Activated CD4-positive, alpha-beta T cell treated with anti-CD3 and anti-CD28 coated beads, Interleukin-2, amount 10 ng/mL, durations not matched to agents 7 days and 5 days (primary cell): ENCODE data around the gene MLLT11. TPM values are rescaled to one million over a fixed set of nuclear protein-coding genes. Genes with fewer than 3 reads are reported as not detected.

ENCODE experiments used
- CTCF ChIA-PET: fragments of 350-600 bp; sonication (Branson Sonifier 250); formaldehyde crosslinking; loops from one replicate; lab custom pipeline; 2021; ENCODE audit warnings: antibody characterized with exemption; lab: Charles Lee
- POLR2A ChIA-PET: fragments of 350-600 bp; sonication (Branson Sonifier 250); formaldehyde crosslinking; loops from one replicate; lab custom pipeline; 2021; ENCODE audit warnings: antibody characterized with exemption; lab: Charles Lee
- DNase-seq: peaks from one replicate; pipeline ENCODE4 v3.0.0-alpha.2; 2020
- H3K27ac Mint-ChIP-seq: one replicate; pipeline ENCODE4 v1.8.0; 2021; ENCODE audit warnings: mild to moderate bottlenecking, moderate library complexity, mixed read lengths
- H3K27me3 Mint-ChIP-seq: one replicate; pipeline ENCODE4 v1.8.0; 2021; ENCODE audit warnings: mixed read lengths
- H3K36me3 Mint-ChIP-seq: one replicate; pipeline ENCODE4 v1.8.0; 2021; ENCODE audit warnings: low read depth, mixed read lengths
- H3K4me1 Mint-ChIP-seq: one replicate; pipeline ENCODE4 v1.8.0; 2021; ENCODE audit warnings: mixed read lengths
- H3K4me3 Mint-ChIP-seq: one replicate; pipeline ENCODE4 v1.8.0; 2021; ENCODE audit warnings: mild to moderate bottlenecking, moderate library complexity, mixed read lengths
- H3K9me3 Mint-ChIP-seq: one replicate; pipeline ENCODE4 v1.8.0; 2021; ENCODE audit warnings: mixed read lengths
- total RNA-seq, 2 experiments: library from RNA; stranded (reverse); gene quantifications; one replicate each; pipeline ENCODE4 v1.2.3, GENCODE V29; 2021

The MLLT11 gene
- 1 to 10 TPM; 3.6 to 4.7 TPM for total RNA-seq

- peaks cover 39% of the 10 kb centered on the region for H3K36me3 Mint-ChIP-seq
- peak within 1 kb of the TSS; percentile 99 for H3K4me3 Mint-ChIP-seq
- H3K4me1 Mint-ChIP-seq: peaks cover 51% of the 10 kb centered on the region
- H3K27me3 Mint-ChIP-seq: no peaks in the 10 kb centered on the region
- POLR2A ChIA-PET: no interaction called here
- CTCF ChIA-PET: interaction anchor here (0.6 to 2.9 kb wide), 10 partner anchors 10 to 54 kb away, joined by 3 to 15 read pairs (median 3); partner anchors contain the start of genes C1orf56, GABPB2 and MINDY1
- DNase-seq: no peak
- no peaks in the 10 kb centered on the region for H3K9me3 Mint-ChIP-seq
- peak within 1 kb of the TSS; percentile 96 for H3K27ac Mint-ChIP-seq
Observed at GRCh38 chr1:151060007-151060656, at the start of gene MLLT11. MLLT11 (plus strand) TSS chr1:151060397; CDS start chr1:151067225, 6,828 bp downstream.

- Mint-ChIP-seq H3K4me1 (peaks cover 55% of the 10 kb centered on the region), H3K36me3 (peaks cover 10% of the 10 kb centered on the region), H3K27ac (no peak overlapping the region), H3K9me3 (no peaks in the 10 kb centered on the region), H3K4me3 (no peak overlapping the region), H3K27me3 (no peaks in the 10 kb centered on the region)
- no peak for DNase-seq
- ChIA-PET CTCF (interaction anchor here (0.5 to 1.1 kb wide), 4 partner anchors 14 to 219 kb away, joined by 3 to 5 read pairs (median 4); no protein-coding TSS in a partner anchor), POLR2A (interaction anchor here (0.6 kb wide), 1 partner anchor 654 kb away, joined by 11 read pairs; no protein-coding TSS in a partner anchor)
Observed at GRCh38 chr1:151011154-151011850, 48.9 kb upstream of the MLLT11 start.

- Mint-ChIP-seq H3K9me3 (no peaks in the 10 kb centered on the region), H3K27me3 (no peaks in the 10 kb centered on the region), H3K4me1 (peaks cover 40% of the 10 kb centered on the region), H3K36me3 (peaks cover 10% of the 10 kb centered on the region), H3K4me3 (no peak overlapping the region), H3K27ac (no peak overlapping the region)
- ChIA-PET POLR2A (no interaction called here), CTCF (interaction anchor here (0.6 to 1.4 kb wide), 3 partner anchors 46 to 144 kb away, joined by 3 to 4 read pairs (median 3); partner anchors contain the start of genes CDC42SE1 and TNFAIP8L2)
- DNase-seq: no peak
Observed at GRCh38 chr1:151012684-151013471, 47.3 kb upstream of the MLLT11 start.

GRCh38 chr1:151013518-151013917 is 46.7 kb upstream of the MLLT11 start:
- Mint-ChIP-seq H3K27ac (no peak overlapping the region), H3K36me3 (peaks cover 13% of the 10 kb centered on the region), H3K9me3 (no peaks in the 10 kb centered on the region), H3K4me1 (peaks cover 34% of the 10 kb centered on the region), H3K27me3 (no peaks in the 10 kb centered on the region), H3K4me3 (no peak overlapping the region)
- POLR2A ChIA-PET: no interaction called here
- no peak for DNase-seq
- CTCF ChIA-PET: interaction anchor here (1.4 kb wide), 1 partner anchor 143 kb away, joined by 4 read pairs; the partner anchor contains the start of gene TNFAIP8L2

- POLR2A ChIA-PET: interaction anchor here (0.6 kb wide), 1 partner anchor 228 kb away, joined by 4 read pairs; no protein-coding TSS in a partner anchor
- Mint-ChIP-seq H3K4me1 (peaks cover 9% of the 10 kb centered on the region), H3K36me3 (peaks cover 35% of the 10 kb centered on the region), H3K27me3 (no peaks in the 10 kb centered on the region), H3K9me3 (no peaks in the 10 kb centered on the region), H3K27ac (peak overlapping the region; percentile 66), H3K4me3 (no peak overlapping the region)
- DNase-seq: peak; percentile 91
- CTCF ChIA-PET: interaction anchor here (0.6 to 1.8 kb wide), 28 partner anchors 9 to 327 kb away, joined by 3 to 11 read pairs (median 3); partner anchors contain the start of genes CDC42SE1, GOLPH3L, MLLT11 and TNFAIP8L2
Observed at GRCh38 chr1:151024540-151025146, 35.6 kb upstream of the MLLT11 start.

- ChIA-PET POLR2A (interaction anchor here (0.9 kb wide), 1 partner anchor 31 kb away, joined by 3 read pairs; no protein-coding TSS in a partner anchor), CTCF (interaction anchor here (1.2 to 1.5 kb wide), 2 partner anchors 11 to 23 kb away, joined by 3 to 4 read pairs; no protein-coding TSS in a partner anchor)
- no peak for DNase-seq
- no peaks in the 10 kb centered on the region for H3K27me3 Mint-ChIP-seq
- H3K27ac Mint-ChIP-seq: no peak overlapping the region
- H3K4me3 Mint-ChIP-seq: no peak overlapping the region
- H3K9me3 Mint-ChIP-seq: no peaks in the 10 kb centered on the region
- H3K4me1 Mint-ChIP-seq: peaks cover 9% of the 10 kb centered on the region
- peaks cover 39% of the 10 kb centered on the region for H3K36me3 Mint-ChIP-seq
Observed at GRCh38 chr1:151026460-151026859, 33.7 kb upstream of the MLLT11 start.

- Mint-ChIP-seq H3K4me1 (peaks cover 3% of the 10 kb centered on the region), H3K4me3 (no peak overlapping the region), H3K36me3 (peaks cover 37% of the 10 kb centered on the region), H3K27ac (no peak overlapping the region), H3K9me3 (no peaks in the 10 kb centered on the region), H3K27me3 (no peaks in the 10 kb centered on the region)
- POLR2A ChIA-PET: no interaction called here
- DNase-seq: no peak
- CTCF ChIA-PET: interaction anchor here (0.7 to 1.7 kb wide), 3 partner anchors 26 to 331 kb away, joined by 3 read pairs; no protein-coding TSS in a partner anchor
Observed at GRCh38 chr1:151032164-151032563, 28.0 kb upstream of the MLLT11 start.

- no peaks in the 10 kb centered on the region for H3K9me3 Mint-ChIP-seq
- peaks cover 22% of the 10 kb centered on the region for H3K36me3 Mint-ChIP-seq
- ChIA-PET CTCF (interaction anchor here (1.1 to 1.3 kb wide), 3 partner anchors 9 to 39 kb away, joined by 3 to 5 read pairs (median 4); partner anchors contain the start of gene C1orf56), POLR2A (no interaction called here)
- H3K27me3 Mint-ChIP-seq: no peaks in the 10 kb centered on the region
- no peak overlapping the region for H3K27ac Mint-ChIP-seq
- H3K4me3 Mint-ChIP-seq: no peak overlapping the region
- H3K4me1 Mint-ChIP-seq: peaks cover 6% of the 10 kb centered on the region
- DNase-seq: no peak
Observed at GRCh38 chr1:151035167-151035566, 25.0 kb upstream of the MLLT11 start.

GRCh38 chr1:151036356-151036755 is 23.8 kb upstream of the MLLT11 start, which contains the start of gene BNIPL:
BNIPL (plus strand) TSS chr1:151036586; CDS start chr1:151036726, 140 bp downstream.
- peaks cover 6% of the 10 kb centered on the region for H3K4me1 Mint-ChIP-seq
- POLR2A ChIA-PET: no interaction called here
- H3K36me3 Mint-ChIP-seq: peaks cover 19% of the 10 kb centered on the region
- H3K4me3 Mint-ChIP-seq: no peak within 1 kb of the TSS
- CTCF ChIA-PET: interaction anchor here (1.1 to 1.3 kb wide), 2 partner anchors 8 to 11 kb away, joined by 4 to 5 read pairs; partner anchors contain the start of gene C1orf56
- no peak for DNase-seq
- H3K9me3 Mint-ChIP-seq: no peaks in the 10 kb centered on the region
- H3K27me3 Mint-ChIP-seq: no peaks in the 10 kb centered on the region
- no peak within 1 kb of the TSS for H3K27ac Mint-ChIP-seq

- no peaks in the 10 kb centered on the region for H3K27me3 Mint-ChIP-seq
- DNase-seq: no peak
- H3K27ac Mint-ChIP-seq: no peak overlapping the region
- H3K4me3 Mint-ChIP-seq: no peak overlapping the region
- H3K9me3 Mint-ChIP-seq: no peaks in the 10 kb centered on the region
- H3K36me3 Mint-ChIP-seq: peaks cover 17% of the 10 kb centered on the region
- ChIA-PET CTCF (interaction anchor here (0.6 to 1.0 kb wide), 2 partner anchors 11 to 63 kb away, joined by 3 to 4 read pairs; partner anchors contain the start of gene C1orf56), POLR2A (interaction anchor here (0.5 kb wide), 1 partner anchor 48 kb away, joined by 5 read pairs; no protein-coding TSS in a partner anchor)
- H3K4me1 Mint-ChIP-seq: peaks cover 6% of the 10 kb centered on the region
Observed at GRCh38 chr1:151037032-151037431, 23.2 kb upstream of the MLLT11 start.

GRCh38 chr1:151039521-151039920 is 20.7 kb upstream of the MLLT11 start:
- POLR2A ChIA-PET: no interaction called here
- CTCF ChIA-PET: interaction anchor here (0.6 to 1.5 kb wide), 5 partner anchors 9 to 117 kb away, joined by 3 to 6 read pairs (median 4); partner anchors contain the start of genes C1orf56, CDC42SE1, MLLT11 and TNFAIP8L2
- Mint-ChIP-seq H3K27me3 (no peaks in the 10 kb centered on the region), H3K27ac (no peak overlapping the region), H3K9me3 (no peaks in the 10 kb centered on the region), H3K4me3 (no peak overlapping the region), H3K36me3 (peaks cover 9% of the 10 kb centered on the region), H3K4me1 (peaks cover 15% of the 10 kb centered on the region)
- DNase-seq: no peak
